Fibroblast of skin of abdomen (primary cell): ENCODE measurements around the gene GYS2.

Source experiments
- DNase-seq: peaks from one replicate; pipeline ENCODE4 v3.0.0-alpha.2; 2013

Gene GYS2

GRCh38 chr12:21552635-21553328 is 51.9 kb downstream of the GYS2 start:
- DNase-seq: no peak

DNA sequence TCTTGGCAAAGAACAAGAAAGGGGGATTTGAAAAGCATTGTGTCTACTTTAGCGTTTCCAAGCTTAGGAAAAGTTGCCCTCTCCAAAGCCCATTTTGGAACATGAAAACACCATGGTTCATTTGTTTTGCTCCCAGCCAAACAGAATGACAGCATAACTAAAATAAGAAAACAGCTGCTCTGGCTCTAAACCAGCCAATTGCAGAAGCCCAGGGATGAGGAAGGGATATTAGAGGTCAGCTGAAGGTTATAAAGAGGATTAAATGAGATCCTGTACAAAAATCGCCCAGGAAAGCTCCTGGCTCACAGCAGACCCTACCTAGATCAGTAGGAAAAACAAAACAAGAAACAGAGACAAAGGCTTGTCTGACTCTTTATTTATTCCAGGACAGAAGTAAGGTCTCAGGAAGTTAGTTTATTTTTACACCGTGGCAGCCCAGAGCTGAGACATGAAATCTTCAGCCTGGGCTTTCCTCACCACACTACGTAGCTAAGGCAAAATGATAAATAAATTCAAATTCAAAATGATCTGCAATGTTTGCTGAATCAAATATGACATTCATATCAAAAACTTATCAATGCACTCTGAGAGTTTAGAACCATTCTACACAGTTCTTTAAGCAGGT is 52.7 kb downstream of the GYS2 start:
- no peak for DNase-seq

- DNase-seq: no peak
Observed at GRCh38 chr12:21547437-21547836, 57.2 kb downstream of the GYS2 start.

GRCh38 chr12:21546716-21547115 is 57.9 kb downstream of the GYS2 start:
- DNase-seq: peak; percentile 18

DNA sequence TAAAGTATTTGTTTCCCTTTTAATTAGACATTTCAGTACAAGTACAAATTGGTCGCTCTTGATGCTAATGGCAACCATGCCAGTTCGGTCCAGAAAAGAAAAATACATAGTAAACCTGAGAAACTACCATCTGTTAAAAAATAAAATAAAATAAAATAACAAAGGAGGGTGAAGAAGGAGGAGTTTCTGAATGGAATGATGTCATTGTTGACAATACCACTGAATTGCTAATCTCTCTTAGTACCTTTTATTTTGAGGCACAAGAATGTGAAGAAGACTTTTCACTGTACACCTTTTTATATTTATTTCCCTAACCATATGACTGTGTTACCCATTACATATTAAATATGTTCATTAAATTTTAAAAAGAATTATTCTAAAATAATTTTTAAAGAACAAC is 59.1 kb downstream of the GYS2 start:
- DNase-seq: no peak

GRCh38 chr12:21543151-21543550 is 61.5 kb downstream of the GYS2 start:
- DNase-seq: no peak

- DNase-seq: no peak
Observed at GRCh38 chr12:21542403-21542802, 62.2 kb downstream of the GYS2 start.

DNA sequence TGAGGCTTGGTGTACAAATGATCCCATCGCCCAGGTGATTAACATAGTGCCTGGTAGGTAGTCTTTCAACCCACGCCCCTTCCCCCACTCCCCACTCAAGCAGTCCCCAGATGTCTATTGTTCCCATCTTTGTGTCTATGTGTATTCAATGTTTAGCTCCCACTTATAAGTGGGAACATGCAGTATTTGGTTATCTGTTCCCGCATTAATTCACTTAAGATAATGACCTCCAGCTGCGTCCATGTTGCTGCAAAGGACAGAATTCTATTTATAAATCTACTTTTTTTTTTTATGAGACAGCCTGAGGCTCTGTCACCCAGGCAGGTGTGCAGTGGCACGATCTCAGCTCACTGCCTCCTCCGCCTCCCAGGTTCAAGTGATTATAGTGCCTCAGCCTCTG is 62.9 kb downstream of the GYS2 start:
- no peak for DNase-seq

- DNase-seq: no peak
Observed at GRCh38 chr12:21539797-21540196, 64.8 kb downstream of the GYS2 start.

GRCh38 chr12:21538061-21538653 is 66.5 kb downstream of the GYS2 start:
- DNase-seq: no peak

- DNase-seq: no peak
Observed at GRCh38 chr12:21529456-21529855, 75.2 kb downstream of the GYS2 start.

DNA sequence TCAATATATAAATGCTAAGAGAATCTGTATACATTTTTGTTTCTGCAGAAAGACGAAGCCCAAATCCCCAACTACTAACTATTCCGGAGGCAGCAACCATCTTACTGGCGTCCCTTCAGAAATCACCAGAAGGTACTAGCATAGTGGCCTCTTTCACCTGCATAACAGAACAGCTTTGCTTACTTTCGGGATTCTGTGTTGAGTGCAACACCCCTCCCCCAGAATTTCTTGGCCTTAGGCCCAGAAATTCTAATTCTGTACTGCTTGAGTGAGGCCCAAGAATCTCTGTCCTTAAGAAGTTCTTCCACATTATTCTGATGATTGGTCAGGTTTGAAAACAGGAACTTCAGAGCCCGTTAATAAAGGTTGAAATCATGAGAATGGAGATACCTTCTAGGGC is 75.7 kb downstream of the GYS2 start:
- DNase-seq: no peak

- DNase-seq: peak; percentile 31
Observed at GRCh38 chr12:21527451-21528180, 77.0 kb downstream of the GYS2 start.

- no peak for DNase-seq
Observed at GRCh38 chr12:21526721-21527345, 77.8 kb downstream of the GYS2 start.

DNA sequence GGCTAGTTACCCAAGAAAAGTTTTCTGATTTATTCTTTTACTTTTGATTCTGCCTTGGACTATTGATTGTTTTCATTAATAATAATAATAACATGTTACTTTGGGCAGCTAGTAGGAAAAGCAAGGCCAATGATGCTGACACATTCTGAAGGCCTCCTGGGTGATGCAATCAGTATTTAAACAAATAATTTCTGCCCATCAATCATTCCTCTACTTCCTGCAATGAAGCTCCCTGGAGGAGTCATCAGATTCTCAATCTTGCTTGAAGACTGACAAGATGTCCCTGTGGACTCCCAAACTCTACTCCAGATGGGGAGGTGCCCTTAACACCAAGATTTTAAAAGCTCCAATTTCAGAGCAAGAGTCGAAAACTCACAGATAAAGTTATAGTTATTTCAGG is 78.6 kb downstream of the GYS2 start, which contains the start of gene SPX:
Gene SPX, plus strand, starts transcription at position 244 of the 400 bp plus-strand sequence. CDS start 177 bp downstream, outside the sequence.
- DNase-seq: peak; percentile 64

- DNase-seq: no peak
Observed at GRCh38 chr12:21523148-21523547, 81.5 kb downstream of the GYS2 start.

GRCh38 chr12:21521541-21521940 is 83.1 kb downstream of the GYS2 start:
- no peak for DNase-seq

- no peak for DNase-seq
Observed at GRCh38 chr12:21518451-21518850, 86.2 kb downstream of the GYS2 start.

- DNase-seq: no peak
Observed at GRCh38 chr12:21516281-21516680, 88.4 kb downstream of the GYS2 start.

GRCh38 chr12:21509768-21510167 is 94.9 kb downstream of the GYS2 start:
- DNase-seq: no peak

DNA sequence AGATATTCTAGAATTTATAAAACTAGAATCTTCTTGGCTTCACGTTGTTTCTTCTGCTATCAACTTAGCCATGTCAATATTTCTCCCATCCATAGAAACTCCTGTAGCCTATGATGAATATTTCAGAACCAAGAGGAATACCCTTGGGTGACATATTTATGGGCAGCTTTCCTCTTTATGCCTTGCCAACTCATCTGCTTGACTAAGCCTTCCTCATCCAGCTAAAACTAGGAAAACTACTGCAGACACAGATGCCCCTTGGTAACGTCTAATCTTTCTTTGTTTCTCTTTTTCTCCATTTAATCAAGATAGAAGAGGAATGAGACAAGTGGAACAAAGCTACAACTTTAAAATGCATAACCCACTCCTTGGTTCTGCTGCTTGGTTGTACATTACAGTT is 96.8 kb downstream of the GYS2 start:
- no peak for DNase-seq

DNA sequence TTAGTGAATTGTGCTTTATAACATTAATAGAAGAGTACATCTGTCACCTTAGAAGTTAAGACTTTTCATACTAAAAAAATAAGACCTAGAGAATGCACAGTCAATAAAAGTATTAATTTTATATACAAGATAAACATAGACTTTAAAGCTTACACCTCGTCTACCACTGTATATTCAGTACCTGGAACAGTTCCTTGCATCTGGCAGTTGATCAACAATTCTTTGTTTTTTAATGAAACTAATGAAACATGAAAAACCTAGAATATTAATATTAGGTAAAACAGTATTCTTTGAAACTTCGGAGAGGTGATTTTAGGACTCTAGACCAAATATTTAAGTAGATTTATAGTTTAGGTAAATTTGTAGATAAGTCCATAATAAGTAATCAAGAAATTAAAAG is 98.8 kb downstream of the GYS2 start:
- no peak for DNase-seq

GRCh38 chr12:21502872-21503271 is 101.8 kb downstream of the GYS2 start:
- DNase-seq: no peak
